DND-41 (cell line): ENCODE results near the gene TJP2.

Source experiments
- CTCF ChIP-seq: IDR thresholded peaks from 2 replicates; pipeline ENCODE4 v1.5.1; 2012; ENCODE audit warnings: borderline replicate concordance, low read length, moderate library complexity, mild to moderate bottlenecking; ENCODE audit not compliant: poor library complexity, severe bottlenecking; ENCODE audit errors: extremely low read depth
- EZH2 ChIP-seq: IDR thresholded peaks from 3 replicates; pipeline ENCODE4 v1.6.1; 2012; ENCODE audit warnings: borderline replicate concordance, low read depth, mild to moderate bottlenecking, moderate library complexity, low read length, inconsistent platforms; ENCODE audit not compliant: severe bottlenecking

- TF ChIP-seq CTCF (no peak), EZH2 (no peak)
Observed at GRCh38 chr9:69236188-69236587, 62.1 kb downstream of the TJP2 start.
